ENCODE data around the gene IL6R.
"Not testable (repeated sequence)": the region's sequence is repeated elsewhere in the genome, so short reads cannot be mapped to it uniquely, and the experiment has no call there.

IL6R gene

DNA sequence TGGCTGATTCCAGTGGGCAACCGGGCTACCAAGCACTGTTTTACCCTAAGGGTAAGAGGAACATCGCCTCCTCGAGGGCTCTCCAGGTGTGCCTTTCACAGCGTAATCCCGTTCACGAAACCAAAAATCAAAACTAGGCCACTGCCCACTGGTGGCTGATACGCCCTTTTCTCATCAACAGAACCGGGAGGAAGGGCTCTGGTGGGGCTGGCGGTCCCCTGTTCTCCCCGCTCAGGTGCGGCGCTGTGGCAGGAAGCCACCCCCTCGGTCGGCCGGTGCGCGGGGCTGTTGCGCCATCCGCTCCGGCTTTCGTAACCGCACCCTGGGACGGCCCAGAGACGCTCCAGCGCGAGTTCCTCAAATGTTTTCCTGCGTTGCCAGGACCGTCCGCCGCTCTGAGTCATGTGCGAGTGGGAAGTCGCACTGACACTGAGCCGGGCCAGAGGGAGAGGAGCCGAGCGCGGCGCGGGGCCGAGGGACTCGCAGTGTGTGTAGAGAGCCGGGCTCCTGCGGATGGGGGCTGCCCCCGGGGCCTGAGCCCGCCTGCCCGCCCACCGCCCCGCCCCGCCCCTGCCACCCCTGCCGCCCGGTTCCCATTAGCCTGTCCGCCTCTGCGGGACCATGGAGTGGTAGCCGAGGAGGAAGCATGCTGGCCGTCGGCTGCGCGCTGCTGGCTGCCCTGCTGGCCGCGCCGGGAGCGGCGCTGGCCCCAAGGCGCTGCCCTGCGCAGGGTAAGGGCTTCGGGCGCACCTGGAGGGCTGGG lies at the start of gene IL6R:
Gene IL6R (plus strand): TSS at position 360 of the 763 bp plus-strand sequence. CDS start 287 bp downstream, at position 647.
- DNase-seq: peak; percentile 35 to 73 (median 58)

DNA sequence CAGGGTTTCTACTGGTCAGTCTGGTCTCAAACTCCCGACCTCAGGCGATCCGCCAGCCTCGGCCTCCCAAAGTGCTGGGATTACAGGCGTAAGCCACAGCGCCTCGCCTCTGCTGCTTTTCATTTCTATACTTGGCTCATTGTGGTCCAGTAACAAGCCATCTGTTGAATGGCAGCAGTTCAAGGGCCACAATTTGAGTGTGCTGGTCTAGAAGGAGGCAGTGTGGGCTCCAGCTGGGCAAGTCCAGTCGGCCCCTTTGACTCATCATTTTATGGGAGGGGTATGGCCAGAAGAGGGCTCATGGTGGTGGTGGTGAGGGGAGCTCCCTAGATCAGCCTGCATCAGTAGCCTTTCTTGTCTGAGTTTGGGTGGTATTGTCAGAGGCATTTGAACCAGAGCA lies 46.6 kb upstream of the IL6R start:
- no peak for DNase-seq

GRCh38 chr1:154360288-154360687 lies 44.9 kb upstream of the IL6R start:
- DNase-seq: no peak

DNA sequence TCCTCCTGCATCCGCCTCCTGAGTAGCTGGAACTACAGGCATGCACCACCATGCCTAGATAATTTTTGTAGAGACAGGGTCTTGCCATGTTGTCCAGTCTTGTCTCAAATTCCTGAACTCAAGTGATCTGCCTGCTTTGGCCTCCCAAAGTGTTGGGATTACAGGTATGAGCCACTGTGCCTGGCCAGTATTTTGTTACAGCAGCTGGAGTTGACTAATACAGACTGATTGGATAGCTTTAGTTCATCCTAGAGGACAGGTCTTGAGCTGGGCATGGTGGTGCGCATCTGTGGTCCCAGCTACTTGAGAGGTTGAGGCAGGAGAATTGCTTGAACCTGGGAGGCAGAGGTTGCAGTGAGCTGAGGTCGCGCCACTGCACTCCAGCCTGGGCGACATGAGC lies 44.3 kb upstream of the IL6R start:
- not testable (repeated sequence) for DNase-seq

DNA sequence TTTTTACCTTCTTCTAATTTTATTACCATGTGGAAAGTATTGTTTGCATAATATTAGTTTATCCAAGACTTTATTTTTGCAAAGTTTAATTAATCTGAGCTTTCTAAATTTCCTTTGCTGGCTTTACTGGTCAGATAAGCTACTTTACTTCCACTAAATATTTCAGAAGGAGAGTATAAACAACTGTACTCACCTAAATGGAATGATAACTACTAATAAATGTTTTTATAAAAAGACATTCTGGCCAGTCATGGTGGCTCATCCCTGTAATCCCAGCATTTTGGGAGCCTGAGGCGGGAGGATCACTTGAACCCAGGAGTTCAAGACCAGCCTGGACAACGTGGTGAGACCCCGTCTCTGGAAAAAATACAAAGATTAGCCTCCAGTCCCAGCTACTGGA lies 43.8 kb upstream of the IL6R start:
- no peak for DNase-seq

GRCh38 chr1:154371436-154371835 lies 33.7 kb upstream of the IL6R start:
- DNase-seq: no peak

- DNase-seq: not testable (repeated sequence)
Measured at GRCh38 chr1:154373777-154374357, 31.3 kb upstream of the IL6R start.

DNA sequence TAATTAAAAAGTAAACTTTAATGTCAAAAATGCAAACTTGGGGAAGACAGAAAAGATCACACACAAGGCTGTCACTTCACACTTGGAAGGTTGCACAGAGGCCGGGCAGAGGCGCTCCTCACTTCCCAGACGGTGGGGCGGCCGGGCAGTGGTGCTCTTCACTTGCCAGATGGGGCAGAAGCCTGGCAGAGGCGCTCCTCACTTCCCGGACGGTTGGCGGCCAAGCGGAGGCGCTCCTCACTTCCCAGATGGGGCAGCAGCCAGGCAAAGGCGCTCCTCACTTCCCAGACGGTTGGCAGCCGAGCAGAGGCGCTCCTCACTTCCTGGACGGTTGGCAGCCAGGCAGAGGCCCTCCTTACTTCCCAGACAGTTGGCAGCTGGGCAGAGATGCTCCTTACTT lies 25.8 kb upstream of the IL6R start:
- DNase-seq: no peak

DNA sequence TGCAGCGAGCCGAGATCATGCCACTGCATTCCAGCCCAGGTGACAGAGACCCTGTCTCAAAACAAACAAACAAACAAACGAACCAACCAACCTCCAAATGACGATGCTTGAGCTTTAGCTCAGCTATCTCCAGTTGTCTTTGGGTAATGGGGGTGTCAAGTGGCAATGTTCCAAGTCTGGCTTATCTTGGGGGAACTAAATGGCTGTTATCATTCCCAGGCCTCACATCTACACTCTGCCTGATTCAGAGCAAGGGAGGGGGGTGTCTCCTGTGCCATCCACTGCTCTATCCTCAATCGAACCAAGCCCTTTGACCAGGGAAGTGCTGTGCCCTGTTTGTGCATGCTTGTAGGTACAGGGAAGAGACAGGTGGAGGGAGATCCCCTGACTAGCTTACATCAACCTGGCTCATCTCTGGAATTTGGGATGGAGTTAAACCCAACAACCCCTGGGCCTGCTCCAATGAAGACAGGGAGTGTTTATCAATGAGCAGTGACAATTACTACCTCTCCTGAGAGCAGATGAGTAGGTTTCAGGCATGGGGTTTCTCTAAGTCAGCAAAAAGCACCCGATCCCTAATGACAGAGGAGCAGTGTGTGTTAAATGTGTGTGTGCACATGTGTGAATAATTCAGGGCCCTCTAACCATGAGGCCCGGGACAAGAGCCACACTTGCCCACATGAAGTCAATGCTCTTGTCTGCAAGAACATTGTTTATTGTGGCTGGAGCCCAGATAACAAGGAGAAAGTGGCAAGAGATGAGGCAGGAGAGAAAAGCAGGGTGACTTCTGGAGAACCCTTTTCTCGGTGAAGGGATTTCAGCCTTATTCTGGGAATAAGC lies 20.3 kb upstream of the IL6R start:
- DNase-seq: no peak

GRCh38 chr1:154386643-154387352 lies 18.3 kb upstream of the IL6R start:
- peak; percentile 32 to 70 (median 50) for DNase-seq

DNA sequence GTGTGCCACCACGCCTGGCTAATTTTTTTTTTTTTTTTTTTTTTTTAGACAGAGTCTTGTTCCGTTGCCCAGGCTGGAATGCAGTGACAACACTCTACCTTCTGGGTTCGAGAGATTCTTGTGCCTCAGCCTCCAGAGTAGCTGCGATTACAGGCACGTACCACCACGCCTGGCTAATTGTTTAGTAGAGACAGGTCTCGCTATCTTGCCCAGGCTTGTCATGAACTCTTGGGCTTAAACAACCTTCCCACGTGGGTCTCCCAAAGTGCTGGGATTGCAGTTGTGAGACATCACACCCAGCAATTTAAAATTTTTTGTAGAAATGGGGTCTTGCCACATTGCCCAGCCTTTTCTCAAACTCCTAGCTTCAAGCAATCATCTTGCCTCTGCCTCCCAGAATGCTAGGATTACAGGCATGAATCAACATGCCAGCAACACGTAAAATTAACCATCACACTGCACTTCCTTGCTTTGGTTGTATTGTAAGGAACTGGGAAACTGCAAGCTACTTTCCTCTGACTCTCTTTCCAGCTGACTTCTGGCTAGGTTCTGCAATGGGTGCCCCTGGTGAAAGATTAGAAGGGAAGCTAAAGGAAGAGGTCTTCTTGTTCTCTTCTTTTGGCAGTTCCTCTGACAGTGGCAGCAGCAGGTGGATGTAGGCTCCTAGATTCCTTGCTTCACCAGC lies 13.9 kb upstream of the IL6R start:
- no peak for DNase-seq

DNA sequence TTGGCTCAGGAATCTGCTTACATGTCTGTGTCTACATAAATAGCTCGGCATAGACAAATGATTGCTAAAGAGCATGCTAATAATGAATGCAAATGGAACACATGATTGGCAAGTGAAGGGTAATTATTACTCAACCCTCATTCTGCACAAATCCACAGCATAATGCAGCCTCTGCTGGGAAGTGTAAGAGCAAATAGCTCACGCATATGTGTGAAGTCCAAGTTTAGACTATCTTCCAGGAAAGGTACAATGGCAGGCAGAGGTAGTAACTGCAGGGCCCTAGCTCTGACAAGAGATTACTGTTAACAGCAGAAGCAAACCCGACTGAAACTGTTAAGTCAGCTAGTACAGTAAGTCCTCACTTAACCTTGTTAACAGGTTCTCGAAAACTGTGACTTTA lies 7.0 kb upstream of the IL6R start:
- DNase-seq: no peak

DNA sequence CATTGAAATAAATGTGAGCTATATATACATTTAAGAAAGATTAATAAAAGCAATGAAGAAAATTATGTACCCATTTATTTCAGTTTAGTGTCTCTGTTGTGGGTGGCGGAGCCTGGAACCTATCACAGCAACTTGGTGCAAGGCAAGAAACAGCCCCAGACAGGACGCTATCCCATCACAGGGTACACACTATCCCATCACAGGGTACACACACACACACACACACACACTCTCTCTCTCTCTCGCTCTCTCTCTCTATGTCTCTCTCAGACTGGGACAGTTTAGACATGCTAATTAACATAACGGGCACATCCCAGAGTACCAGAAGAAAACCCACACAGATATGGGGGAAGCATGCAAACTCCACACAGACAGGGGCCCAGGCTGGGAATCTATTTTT lies 6.5 kb upstream of the IL6R start:
- no peak for DNase-seq

DNA sequence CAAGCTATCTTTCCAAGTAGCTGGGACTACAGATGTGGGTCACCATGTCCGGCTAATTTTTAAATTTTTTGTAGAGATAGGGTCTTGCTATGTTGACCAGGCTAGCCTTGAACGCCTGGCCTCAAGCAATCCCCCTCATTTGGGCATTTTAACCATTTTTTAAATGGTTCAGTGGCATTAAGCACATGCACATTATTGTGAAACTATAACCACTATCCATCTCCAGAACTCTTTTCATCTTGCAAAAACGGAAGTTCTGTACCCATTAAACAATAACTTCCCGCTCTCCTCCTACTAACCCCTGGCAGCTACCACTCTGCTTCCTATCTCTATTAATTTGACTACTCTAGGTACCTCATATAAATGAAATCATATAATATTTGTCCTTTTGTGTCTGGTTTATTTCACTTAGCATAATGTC lies 4.8 kb upstream of the IL6R start:
- DNase-seq: no peak

GRCh38 chr1:154402409-154402921 lies 2.7 kb upstream of the IL6R start:
- DNase-seq: no peak

GRCh38 chr1:154403261-154403943 lies 1.7 kb upstream of the IL6R start:
- no peak for DNase-seq

DNA sequence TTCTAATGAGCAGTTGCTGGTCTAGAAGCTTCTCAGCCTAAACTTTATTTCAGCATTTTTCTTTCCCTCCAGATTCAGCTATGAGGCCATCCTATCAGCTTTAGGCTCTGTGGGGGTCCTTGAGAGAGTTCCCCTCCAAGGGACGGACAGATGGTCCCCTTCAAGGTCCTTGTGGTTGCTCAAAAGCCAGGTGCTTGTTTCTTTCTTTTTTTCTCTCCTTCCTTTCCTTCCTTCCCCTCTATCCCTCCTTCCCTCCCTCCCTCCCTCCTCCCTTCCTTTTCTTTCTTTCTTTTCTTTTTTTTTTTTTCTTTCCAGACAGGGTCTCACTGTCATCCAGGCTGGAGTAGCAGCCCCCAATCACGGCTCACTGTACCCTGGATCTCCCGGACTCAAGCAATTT lies 1.2 kb upstream of the IL6R start:
- DNase-seq: no peak

DNA sequence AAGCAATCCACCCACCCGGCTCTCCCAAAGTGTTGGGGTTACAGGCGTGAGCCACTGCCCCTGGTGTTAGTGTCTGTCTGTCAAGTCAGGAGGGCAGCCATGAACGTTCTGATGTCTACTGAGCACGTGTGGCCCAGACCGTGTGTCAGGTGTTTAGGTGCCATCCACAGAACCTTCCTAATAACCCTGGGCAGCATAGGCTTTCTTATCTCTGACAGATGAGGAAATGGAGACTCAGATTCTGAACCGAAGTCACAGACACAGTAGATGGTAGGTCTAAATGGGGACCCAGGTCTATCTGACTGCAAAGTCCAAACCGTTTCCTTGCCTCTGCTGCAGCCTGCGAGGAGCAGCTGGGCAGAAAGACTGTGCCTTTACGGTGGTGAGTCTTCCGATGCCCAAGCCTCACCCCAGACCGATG lies 622 bp upstream of the IL6R start:
- DNase-seq: no peak

DNA sequence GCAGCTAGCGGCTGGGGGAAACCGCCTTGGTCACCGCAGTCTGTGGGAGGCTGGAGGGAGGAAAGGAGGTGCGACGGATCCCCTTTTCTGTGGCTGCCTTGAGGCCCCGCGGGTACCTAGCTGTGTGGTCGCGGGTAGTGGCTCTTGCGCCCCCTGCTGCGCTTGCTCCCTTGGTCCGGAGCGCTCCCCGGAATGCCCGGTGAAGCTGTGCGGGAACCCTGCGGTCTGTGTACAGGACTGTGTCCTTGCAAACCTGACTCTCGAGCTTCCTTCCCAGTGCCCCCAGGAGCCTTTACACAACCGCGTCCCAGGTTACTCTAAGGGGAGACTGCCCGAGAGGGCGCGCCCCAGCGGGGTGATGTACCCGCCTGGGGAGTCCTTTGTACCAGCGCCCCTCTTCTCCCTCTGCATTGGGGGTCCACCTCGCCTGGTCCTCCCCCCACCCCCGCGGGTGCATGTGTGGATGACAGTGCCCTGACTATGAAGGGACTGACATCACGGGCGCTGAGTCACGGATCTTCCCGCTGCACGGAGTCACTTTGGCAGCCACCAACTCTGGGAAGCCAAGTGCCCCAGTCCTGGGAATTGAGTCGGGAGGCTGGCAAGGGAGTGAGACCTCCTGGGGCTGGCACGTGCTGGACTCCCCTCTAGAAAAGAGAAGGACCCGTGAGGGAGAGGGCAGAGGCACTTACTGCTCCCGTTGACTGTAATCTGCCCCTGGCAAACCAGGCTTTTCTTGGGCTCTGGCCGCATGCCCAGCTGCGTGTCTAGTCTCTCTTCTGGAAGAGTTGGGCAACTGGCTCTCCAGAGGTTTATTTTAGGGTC lies 816 bp downstream of the IL6R start:
- DNase-seq: peak; percentile 24 to 61 (median 35)

GRCh38 chr1:154406572-154406879 lies 1.4 kb downstream of the IL6R start:
- DNase-seq: no peak

DNA sequence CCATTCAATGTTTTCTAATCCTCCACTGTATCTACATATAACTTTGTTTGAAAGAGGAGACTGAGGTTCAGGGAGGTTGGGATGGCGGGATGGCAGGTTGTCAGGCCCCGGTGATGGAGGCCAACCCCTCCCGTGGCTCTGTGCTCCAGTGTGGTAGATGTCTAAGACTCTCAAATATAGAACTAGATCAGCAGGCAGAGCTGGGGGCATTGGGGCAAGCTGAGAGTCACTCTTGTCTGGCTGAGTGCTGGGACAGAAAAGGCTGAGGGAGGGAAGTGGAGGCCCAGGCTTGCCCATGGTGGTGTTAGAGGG lies 1.7 kb downstream of the IL6R start:
- DNase-seq: no peak
